ENCODE results near the gene SRD5A3. TPM values are rescaled to one million over a fixed set of nuclear protein-coding genes. Genes with fewer than 3 reads are reported as not detected.
"Not testable (repeated sequence)": the region's sequence is repeated elsewhere in the genome, so short reads cannot be mapped to it uniquely, and the experiment has no call there.

SRD5A3 gene
- polyA plus RNA-seq, 1 donor from 2014 or later: 19.7 TPM

DNA sequence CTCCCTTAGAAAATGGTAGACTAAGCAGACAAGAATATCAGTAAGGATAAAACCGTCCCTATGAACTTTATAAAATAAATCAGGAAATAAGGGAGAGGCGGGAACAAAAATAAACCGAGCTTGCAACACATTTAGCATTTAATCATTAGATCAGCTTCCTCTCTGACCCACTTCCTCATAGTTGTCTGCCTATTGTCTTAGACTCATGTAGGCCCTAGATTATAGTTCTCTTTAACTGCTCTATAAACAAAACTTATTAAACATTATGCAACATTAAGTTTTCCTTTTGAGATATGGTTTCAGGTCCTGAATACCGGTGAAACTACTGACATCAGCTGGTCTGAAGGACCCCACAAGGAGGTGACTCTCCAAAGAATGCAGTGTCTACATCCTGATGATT lies 15.8 kb upstream of the SRD5A3 start:
- peaks cover 9% of the 10 kb centered on the region for H3K27me3 Mint-ChIP-seq
- H3K27ac Mint-ChIP-seq: no peak overlapping the region
- peaks cover 4% of the 10 kb centered on the region for H3K36me3 Mint-ChIP-seq
- peaks cover 2 to 9% (median 4%) of the 10 kb centered on the region in 3 donors for H3K9me3 Mint-ChIP-seq
- H3K4me3 Mint-ChIP-seq: no peak overlapping the region
- H3K4me1 Mint-ChIP-seq: no peaks in the 10 kb centered on the region

DNA sequence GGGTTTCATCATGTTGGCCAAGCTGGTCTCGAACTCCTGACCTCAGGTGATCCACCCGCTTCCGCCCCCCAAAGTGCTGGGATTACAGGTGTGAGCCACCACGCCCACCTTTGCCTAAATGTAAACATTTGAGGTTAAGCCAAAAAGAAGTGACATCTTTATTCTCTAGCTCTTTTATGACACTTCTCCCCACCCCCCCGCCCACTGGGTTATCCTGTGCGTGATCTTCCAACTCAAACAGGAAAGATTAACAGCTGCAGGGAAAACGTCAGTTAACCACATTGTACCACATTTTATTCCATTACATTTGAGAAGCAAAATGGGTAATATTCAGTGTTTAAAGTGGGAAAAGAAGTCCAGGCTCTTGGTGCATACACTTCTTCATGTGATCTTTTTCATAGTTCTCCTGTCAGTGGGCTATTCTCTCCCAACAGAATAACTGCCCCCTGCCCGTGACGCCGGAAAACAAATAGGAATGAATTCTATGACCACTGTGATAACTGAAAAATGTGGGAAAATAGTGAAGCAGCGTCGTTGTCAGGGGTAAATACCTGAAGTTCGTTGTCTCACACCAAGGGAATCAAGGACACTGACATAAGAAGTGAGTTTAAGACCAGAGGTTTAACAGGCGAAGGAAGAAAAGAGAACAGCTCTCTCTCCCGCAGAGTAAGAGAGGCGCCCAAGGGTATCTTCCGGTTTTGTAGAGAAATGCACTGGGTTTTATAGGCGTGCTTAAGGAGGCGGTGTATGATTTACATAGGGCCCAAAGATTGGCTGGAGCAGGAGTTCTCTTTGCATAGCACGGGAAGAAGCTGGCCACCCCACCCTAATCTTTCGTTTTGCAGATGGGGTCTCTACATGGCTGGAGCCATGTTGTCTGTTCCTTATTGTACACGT lies 9.7 kb upstream of the SRD5A3 start:
- H3K27me3 Mint-ChIP-seq: peaks cover 21% of the 10 kb centered on the region
- H3K4me1 Mint-ChIP-seq: no peaks in the 10 kb centered on the region
- peaks cover 0 to 2% (median 0%) of the 10 kb centered on the region in 3 donors for H3K9me3 Mint-ChIP-seq
- no peak overlapping the region for H3K4me3 Mint-ChIP-seq
- no peak overlapping the region for H3K27ac Mint-ChIP-seq
- no peaks in the 10 kb centered on the region for H3K36me3 Mint-ChIP-seq

GRCh38 chr4:55337944-55338343 lies 8.1 kb upstream of the SRD5A3 start:
- Mint-ChIP-seq H3K9me3 (no peaks in the 10 kb centered on the region), H3K27ac (no peak overlapping the region), H3K4me1 (no peaks in the 10 kb centered on the region), H3K36me3 (peaks cover 2% of the 10 kb centered on the region), H3K4me3 (no peak overlapping the region), H3K27me3 (peaks cover 21% of the 10 kb centered on the region)

- H3K4me1 Mint-ChIP-seq: no peaks in the 10 kb centered on the region
- no peak overlapping the region for H3K27ac Mint-ChIP-seq
- H3K36me3 Mint-ChIP-seq: peaks cover 2% of the 10 kb centered on the region
- H3K27me3 Mint-ChIP-seq: peaks cover 19% of the 10 kb centered on the region
- H3K9me3 Mint-ChIP-seq: no peaks in the 10 kb centered on the region
- H3K4me3 Mint-ChIP-seq: no peak overlapping the region
These were observed 7.6 kb upstream of the SRD5A3 start for GRCh38 chr4:55338486-55338885.

GRCh38 chr4:55340266-55340665 lies 5.8 kb upstream of the SRD5A3 start:
- Mint-ChIP-seq H3K9me3 (no peaks in the 10 kb centered on the region), H3K4me1 (peaks cover 0 to 4% (median 0%) of the 10 kb centered on the region in 3 donors)

DNA sequence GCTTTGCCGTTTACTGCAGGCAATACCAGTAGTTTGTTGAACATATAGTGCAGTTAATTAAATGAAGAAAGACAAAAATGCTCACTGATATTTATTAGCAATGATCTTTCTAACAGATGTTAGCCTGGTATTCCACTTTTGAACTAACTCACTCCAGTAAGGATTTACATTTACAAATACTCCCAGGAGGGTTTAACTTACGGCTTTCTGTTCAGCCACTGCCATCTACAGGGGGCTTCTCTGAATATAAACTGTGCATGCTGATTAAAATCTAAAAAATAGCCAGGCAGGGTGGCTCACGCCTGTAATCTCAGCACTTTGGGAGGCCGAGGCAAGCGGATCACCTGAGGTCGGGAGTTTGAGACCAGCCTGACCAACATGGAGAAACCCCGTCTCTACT lies 2.2 kb upstream of the SRD5A3 start:
- peaks cover 2% of the 10 kb centered on the region for H3K36me3 Mint-ChIP-seq
- H3K4me3 Mint-ChIP-seq: peak overlapping the region in 1 of 4 donors; percentile 68
- H3K9me3 Mint-ChIP-seq: no peaks in the 10 kb centered on the region
- H3K4me1 Mint-ChIP-seq: peaks cover 11 to 17% (median 12%) of the 10 kb centered on the region in 3 donors
- peaks cover 3% of the 10 kb centered on the region for H3K27me3 Mint-ChIP-seq
- peak overlapping the region in 1 of 3 donors; percentile 22 for H3K27ac Mint-ChIP-seq

More at GRCh38 chr4:55340266-55340665, 5.8 kb upstream of the SRD5A3 start:
- Mint-ChIP-seq H3K36me3 (peaks cover 2% of the 10 kb centered on the region), H3K27me3 (peaks cover 16% of the 10 kb centered on the region), H3K27ac (no peak overlapping the region), H3K4me3 (no peak overlapping the region)

DNA sequence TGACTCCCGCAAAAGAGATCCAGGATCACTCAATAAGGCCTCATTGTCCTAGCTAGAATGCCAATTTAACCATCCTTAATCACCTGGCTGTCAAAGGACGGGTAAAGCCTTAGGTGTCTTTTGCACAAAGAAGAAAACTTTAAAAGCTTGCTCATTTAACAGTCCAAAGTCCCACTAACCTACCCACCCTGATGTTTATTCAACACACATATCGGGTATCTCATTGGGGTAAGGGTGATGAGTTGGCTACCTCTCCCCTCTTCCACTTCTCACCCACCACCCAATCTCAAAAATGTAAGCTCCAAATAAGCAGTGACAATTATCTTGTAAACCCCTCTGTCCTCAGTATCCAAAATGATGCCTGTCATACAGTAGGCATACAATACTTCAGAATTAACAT lies 988 bp upstream of the SRD5A3 start:
- Mint-ChIP-seq H3K4me1 (peaks cover 11 to 17% (median 12%) of the 10 kb centered on the region in 3 donors), H3K9me3 (no peaks in the 10 kb centered on the region), H3K27ac (no peak overlapping the region), H3K36me3 (peaks cover 2% of the 10 kb centered on the region), H3K27me3 (no peaks in the 10 kb centered on the region), H3K4me3 (peak overlapping the region in 1 of 4 donors; percentile 48)

- Mint-ChIP-seq H3K27me3 (no peaks in the 10 kb centered on the region), H3K4me3 (peak overlapping the region; percentile 78 to 96 (median 90)), H3K27ac (peak overlapping the region in 2 of 3 donors; percentile 26 to 34), H3K36me3 (peaks cover 2% of the 10 kb centered on the region), H3K4me1 (peaks cover 11 to 17% (median 12%) of the 10 kb centered on the region in 3 donors), H3K9me3 (no peaks in the 10 kb centered on the region)
These were observed 811 bp downstream of the SRD5A3 start for GRCh38 chr4:55346851-55347255.

DNA sequence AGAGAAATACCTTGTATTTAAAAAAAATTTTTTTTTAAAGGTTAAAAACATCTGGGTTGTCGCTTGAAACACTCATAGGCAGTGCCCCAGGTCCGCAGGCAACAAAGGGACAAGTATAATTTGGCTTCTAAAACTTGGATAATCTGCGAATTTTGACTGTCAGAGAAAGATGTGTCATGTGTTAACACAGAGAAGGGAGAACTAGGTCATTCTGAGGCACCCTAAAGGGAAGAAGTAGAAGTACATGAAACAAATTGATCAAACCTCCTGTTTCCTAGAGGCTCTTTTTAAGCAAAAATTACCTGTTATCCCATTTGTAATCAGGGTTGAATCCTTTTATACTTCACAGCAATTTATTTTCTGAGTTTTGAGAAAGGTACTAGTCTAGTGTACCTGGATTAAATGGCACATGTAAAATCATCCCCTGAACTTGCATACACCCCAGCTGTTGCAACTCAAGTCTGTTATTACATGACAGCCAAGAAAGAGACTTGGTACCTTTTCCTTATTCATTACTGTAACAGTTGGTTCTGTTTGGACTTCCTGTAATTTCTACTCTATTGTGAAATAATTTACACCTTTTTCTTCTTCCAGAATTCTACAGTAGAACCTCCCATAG lies 1.7 kb downstream of the SRD5A3 start:
- H3K36me3 Mint-ChIP-seq: no peaks in the 10 kb centered on the region
- peaks cover 11 to 17% (median 12%) of the 10 kb centered on the region in 3 donors for H3K4me1 Mint-ChIP-seq
- H3K27me3 Mint-ChIP-seq: no peaks in the 10 kb centered on the region
- peak overlapping the region in 2 of 3 donors; percentile 26 to 34 for H3K27ac Mint-ChIP-seq
- peak overlapping the region; percentile 78 to 96 (median 90) for H3K4me3 Mint-ChIP-seq
- no peaks in the 10 kb centered on the region for H3K9me3 Mint-ChIP-seq

DNA sequence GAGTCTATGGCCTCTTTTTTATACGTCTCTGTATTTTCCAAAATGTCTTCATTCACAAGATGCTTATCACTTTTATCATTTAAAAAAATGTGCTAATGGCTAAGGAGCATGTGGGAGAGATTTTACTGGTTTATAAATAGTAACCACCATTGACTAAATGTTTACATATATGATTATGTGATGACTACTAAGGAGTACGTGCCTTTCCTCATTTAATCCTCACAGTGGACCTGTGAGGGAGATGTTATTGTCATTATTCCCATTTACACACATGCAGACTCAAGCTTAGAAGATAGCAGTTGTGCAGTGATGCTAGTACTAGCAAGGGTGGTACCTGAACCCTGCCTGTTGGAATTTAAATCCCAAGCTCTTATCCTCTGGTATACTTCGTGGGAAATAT lies 2.4 kb downstream of the SRD5A3 start:
- no peaks in the 10 kb centered on the region for H3K36me3 Mint-ChIP-seq
- H3K9me3 Mint-ChIP-seq: no peaks in the 10 kb centered on the region
- H3K4me3 Mint-ChIP-seq: peak overlapping the region in 1 of 4 donors; percentile 78
- no peaks in the 10 kb centered on the region for H3K27me3 Mint-ChIP-seq
- peak overlapping the region in 2 of 3 donors; percentile 34 to 50 for H3K27ac Mint-ChIP-seq
- H3K4me1 Mint-ChIP-seq: peaks cover 11 to 17% (median 12%) of the 10 kb centered on the region in 3 donors

- peaks cover 8 to 12% (median 10%) of the 10 kb centered on the region in 3 donors for H3K4me1 Mint-ChIP-seq
- H3K9me3 Mint-ChIP-seq, H3K4me3 Mint-ChIP-seq, H3K27me3 Mint-ChIP-seq, H3K36me3 Mint-ChIP-seq, H3K27ac Mint-ChIP-seq: not testable (repeated sequence)
These were observed 4.8 kb downstream of the SRD5A3 start for GRCh38 chr4:55350870-55351269.

- no peaks in the 10 kb centered on the region for H3K27me3 Mint-ChIP-seq
These were observed 5.8 kb downstream of the SRD5A3 start for GRCh38 chr4:55351824-55352223.

DNA sequence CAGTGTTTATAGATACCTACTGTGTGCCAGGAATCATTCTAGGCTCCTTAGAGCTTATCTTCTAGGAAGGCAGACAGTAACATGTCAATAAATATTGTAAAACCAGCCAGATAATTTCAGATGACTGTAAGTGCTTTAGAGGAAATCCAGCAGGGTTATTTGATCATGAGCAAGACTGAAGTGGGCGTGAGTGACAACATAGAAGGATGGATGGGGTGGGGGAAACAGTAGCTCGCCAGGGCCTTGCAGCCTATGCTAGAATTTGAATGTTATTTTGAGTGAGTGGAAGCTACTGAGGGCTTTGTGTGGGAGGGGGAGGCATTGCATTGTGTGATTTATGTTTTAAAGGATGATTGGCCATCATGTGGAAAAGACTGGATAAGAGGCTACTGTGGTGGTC lies 6.7 kb downstream of the SRD5A3 start:
- no peaks in the 10 kb centered on the region for H3K9me3 Mint-ChIP-seq
- peaks cover 0 to 4% (median 4%) of the 10 kb centered on the region in 3 donors for H3K4me1 Mint-ChIP-seq
- no peak overlapping the region for H3K4me3 Mint-ChIP-seq
- H3K27ac Mint-ChIP-seq: no peak overlapping the region
- H3K27me3 Mint-ChIP-seq: no peaks in the 10 kb centered on the region
- peaks cover 4% of the 10 kb centered on the region for H3K36me3 Mint-ChIP-seq

More at GRCh38 chr4:55351824-55352223, 5.8 kb downstream of the SRD5A3 start:
- no peaks in the 10 kb centered on the region for H3K9me3 Mint-ChIP-seq
- peaks cover 7 to 12% (median 8%) of the 10 kb centered on the region in 3 donors for H3K4me1 Mint-ChIP-seq
- peaks cover 4% of the 10 kb centered on the region for H3K36me3 Mint-ChIP-seq
- H3K4me3 Mint-ChIP-seq: peak overlapping the region in 1 of 4 donors; percentile 14
- H3K27ac Mint-ChIP-seq: peak overlapping the region in 1 of 3 donors; percentile 27

- not testable (repeated sequence) for H3K9me3 Mint-ChIP-seq, H3K27ac Mint-ChIP-seq, H3K27me3 Mint-ChIP-seq, H3K4me1 Mint-ChIP-seq, H3K4me3 Mint-ChIP-seq, H3K36me3 Mint-ChIP-seq
These were observed 7.2 kb downstream of the SRD5A3 start for GRCh38 chr4:55353228-55353747.

DNA sequence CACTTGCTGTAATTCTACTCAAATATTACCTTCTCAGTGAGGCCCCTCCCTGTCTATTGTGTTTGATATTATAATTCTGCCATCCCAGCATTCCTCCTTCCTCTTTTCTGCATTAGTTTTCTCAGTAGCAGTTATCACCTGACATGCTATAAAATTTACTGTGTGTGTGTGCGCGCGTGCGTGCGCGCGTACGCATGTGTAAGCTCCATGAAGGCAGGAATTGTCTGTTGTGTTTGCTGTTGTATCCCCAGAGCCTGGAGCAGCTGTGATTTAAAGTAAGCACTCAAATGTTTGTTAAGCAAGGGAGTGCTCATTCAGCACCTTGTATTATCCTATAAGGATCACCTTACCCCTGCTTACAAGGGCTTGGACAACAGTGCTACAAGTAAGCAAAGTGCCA lies 8.6 kb downstream of the SRD5A3 start:
- H3K27ac Mint-ChIP-seq: no peak overlapping the region
- peaks cover 6 to 10% (median 10%) of the 10 kb centered on the region in 3 donors for H3K4me1 Mint-ChIP-seq
- H3K9me3 Mint-ChIP-seq: no peaks in the 10 kb centered on the region
- H3K36me3 Mint-ChIP-seq: peaks cover 4% of the 10 kb centered on the region
- no peaks in the 10 kb centered on the region for H3K27me3 Mint-ChIP-seq
- peak overlapping the region in 2 of 4 donors; percentile 32 to 56 for H3K4me3 Mint-ChIP-seq

Data from IgD-negative memory B cell (primary cell).